ENCODE results near the gene RBP4.

RBP4 gene

DNA sequence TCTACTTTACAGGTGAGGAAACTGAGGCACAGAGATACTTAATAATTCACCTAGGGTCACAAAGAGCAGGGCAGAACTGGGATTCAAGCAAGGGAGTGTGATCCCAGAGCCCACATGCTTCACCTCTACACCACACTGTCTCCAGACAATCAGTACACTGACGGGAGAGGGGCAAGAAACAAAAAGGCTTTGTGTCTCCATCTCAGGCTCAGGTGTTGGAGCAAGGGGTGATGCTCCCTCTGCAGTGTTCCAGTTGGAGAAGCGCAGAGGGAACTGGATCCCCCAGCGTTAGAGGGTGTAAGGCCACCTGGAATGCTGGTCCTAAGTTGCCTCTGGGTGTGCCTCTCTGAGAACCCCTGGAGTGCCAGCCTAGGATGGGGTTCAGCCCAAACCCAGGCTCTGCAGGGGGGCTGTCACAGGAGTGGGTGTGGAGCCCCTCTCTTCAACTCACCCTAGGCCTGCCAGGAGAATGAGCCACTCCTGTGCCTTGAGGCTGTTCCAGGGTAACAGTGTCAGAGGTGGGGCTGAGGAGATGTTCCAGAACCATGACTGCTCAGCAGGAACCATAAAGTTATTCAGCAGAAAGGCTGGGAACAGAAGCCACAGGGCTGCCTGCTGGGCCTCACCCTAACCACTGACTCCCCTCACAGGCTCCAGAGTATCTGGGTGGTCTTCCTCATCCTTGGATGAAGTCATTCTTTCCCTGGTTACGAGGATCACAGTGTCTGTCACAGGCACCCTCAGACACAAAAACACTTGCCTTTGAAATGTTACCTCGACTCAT is 5.5 kb downstream of the RBP4 start:
- no peak for DNase-seq

DNA sequence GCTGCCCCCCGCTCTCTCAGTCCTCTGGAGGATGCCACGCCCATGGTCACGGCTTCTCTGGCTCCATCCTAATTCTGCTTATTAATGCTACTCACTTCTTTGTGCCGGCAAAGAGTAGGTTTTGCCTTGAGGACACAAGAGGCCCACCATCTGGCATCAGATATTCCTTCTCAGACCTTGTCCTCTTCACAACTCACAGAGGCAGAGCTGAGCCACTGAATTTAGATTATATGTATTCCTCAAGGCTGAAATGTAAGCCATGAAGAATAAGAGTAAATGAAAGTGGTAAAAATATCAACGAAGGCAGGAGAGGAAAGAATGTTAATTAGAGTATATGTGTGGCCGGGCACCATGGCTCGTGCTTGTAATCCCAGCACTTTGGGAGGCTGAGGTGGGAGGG is 6.5 kb downstream of the RBP4 start:
- DNase-seq: no peak

DNA sequence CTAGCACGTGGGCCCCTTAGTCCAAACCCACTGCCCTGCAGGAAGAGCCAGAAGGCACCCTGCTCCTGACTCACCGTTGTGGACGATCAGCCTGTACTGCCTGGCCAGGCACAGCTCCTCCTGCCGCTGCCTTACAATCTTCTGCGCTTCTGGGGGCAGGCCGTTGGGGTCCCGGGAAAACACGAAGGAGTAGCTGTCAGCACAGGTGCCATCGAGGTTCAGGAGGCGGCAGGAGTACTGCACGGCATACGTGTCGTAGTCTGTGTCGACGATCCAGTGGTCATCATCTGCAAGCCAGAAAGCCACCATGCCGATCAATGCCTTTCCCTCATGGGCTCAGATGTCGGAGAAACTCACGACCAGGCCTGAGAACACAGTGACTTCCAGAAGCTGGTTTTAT is 7.3 kb downstream of the RBP4 start:
- DNase-seq: no peak

DNA sequence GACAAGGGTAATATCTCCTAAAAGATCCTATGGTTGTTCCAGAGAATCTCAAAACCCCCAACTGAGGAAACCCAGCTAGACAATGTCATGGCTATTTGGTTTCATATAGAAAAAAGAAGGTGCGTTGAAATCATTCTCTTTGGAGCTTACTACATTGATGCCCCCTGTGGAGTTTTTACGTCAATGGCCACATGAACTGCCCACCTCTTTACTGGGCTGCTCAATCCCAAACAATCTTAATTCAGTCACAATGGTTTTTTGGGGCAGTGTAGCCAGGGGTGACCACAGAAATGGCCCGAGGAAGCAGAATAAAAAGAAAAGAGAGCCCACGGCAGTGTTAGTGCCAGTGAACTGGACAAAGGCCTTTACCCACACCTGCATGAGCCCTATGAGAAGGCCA is 7.8 kb downstream of the RBP4 start:
- no peak for DNase-seq

GRCh38 chr10:93591065-93591808 is 9.8 kb downstream of the RBP4 start:
- no peak for DNase-seq

- DNase-seq: no peak
These were observed 10.4 kb downstream of the RBP4 start for GRCh38 chr10:93590638-93591037.

- no peak for DNase-seq
These were observed 11.1 kb downstream of the RBP4 start for GRCh38 chr10:93589648-93590562.

DNA sequence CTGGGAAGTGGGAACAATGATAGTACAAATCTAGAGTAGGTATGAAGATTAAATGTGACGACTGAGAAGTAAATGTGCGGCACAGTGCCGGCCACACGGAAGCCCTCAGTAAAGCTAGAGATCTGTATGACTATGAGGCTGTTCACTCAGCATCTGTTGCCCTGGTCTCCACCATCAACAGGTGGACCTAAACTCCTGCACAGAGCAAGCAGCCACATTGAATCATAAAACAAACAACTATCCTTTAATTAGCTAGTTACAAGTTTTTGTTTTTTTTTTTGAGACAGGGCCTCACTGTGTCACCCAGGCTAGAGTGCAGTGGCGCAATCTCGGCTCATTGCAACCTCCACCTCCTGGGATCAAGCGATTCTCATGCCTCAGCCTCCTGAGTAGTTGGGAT is 16.6 kb downstream of the RBP4 start:
- no peak for DNase-seq

DNA sequence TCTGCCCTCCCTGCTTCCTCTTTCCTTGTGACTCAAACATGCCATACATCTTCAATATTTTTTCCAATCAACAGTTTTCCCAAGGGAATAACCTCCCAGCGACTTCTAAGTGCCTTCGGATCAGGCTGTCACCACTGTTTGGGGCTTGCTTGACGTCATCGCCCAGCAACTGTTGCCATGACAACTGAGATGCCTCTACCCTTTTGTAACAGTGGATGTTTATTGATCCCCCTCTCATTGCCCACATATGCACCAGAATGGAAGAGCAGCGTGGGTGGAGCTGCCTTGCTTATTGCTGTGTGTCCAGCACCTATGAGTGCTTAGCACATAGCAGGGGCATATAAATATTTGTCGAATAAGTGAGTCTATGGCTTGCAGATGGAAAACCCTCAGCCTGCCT is 20.2 kb downstream of the RBP4 start:
- no peak for DNase-seq

DNA sequence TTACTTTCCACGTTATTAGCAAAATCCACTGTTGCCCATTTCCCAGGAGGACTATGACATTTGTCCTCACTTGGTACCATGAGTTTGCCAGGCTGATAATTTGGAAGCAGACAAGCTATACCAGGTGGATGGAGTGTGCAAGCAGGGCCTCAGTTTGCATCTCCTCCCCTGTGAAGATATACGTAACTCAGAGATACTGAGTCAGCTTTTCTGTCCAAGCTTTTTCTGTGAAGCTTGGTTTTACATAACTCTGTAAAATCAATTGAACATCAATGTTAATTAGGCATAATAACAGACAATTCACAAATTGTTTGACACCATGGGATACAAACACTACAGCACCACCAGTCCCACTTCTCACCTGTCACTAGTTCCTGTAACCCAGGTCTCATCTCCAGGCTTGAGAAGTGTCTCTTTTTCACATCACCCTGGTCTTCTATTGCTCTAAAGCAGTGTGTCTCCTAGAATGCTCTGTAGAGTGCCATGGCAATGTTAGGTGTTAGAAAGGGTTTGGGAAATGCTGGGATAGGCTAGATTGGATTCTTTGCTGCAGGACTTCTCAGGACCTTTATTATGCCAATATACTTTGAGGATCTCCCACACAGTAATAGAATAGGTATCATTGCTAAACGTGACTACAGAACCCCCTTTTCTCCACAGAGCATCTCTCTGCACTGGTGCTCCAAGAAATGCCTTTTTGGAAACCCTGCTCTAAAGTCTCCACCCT is 20.9 kb downstream of the RBP4 start:
- DNase-seq: no peak

GRCh38 chr10:93579089-93579488 is 21.9 kb downstream of the RBP4 start:
- DNase-seq: no peak

- DNase-seq: no peak
These were observed 23.5 kb downstream of the RBP4 start for GRCh38 chr10:93577565-93577964.

DNA sequence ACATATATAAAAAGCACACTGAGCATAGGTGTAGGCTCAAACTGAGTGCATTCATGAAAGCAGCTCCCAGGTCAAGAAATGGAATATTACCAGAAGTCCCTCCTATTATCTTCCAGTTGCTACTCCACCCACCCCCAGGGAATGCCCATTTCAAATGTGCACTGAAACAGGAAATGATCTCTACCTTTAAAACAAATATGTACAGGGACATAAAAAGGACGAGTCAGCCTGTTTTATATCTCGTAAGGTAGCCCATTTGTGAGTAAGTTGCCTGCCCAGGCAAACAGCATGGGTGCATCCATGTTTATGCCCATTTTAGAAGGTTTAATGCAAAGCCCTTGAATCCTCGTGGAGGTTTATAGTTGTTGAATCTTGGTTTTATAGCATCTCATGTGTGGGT is 24.1 kb downstream of the RBP4 start:
- no peak for DNase-seq

GRCh38 chr10:93573924-93574323 is 27.1 kb downstream of the RBP4 start:
- DNase-seq: no peak

DNA sequence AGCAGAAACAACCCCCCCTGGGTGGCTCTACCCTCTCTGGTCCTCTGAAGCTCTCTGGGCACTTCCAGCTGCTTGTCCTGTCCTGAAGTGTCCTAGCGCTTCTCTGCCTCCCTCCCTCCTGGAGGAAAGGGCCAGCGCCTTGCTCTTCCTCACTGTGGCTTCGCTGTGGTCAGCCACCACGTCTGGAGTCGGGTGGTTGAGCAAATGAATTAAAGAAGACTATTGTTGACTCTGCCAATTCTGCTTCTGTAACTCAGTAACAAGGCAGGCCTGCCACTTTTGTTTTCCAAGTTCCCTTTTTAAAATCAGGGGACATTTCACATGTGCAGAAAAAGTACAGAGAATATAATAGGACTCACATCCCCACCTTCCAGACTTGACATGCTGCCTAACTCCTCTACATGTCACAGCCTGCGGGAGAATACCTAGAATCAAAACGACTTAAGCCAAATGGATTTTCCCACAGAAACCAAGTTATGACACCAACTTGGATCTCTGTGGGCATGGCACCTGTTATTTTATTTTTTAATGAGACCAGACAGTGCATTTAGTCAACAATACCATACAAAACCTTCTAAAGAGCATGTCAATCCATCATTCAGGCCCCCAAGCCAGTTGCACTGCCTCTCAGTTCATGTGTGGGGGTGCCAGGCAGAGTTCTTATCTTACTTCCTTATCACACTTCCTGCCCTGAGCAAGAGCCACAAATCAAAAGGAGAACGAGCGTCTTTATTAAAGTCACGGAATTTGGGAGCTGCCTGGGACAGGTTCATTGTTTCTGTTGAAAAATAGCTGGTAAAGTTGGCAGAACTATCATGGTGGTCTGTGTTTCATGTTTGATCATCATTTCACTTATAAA is 27.8 kb downstream of the RBP4 start:
- DNase-seq: no peak

DNA sequence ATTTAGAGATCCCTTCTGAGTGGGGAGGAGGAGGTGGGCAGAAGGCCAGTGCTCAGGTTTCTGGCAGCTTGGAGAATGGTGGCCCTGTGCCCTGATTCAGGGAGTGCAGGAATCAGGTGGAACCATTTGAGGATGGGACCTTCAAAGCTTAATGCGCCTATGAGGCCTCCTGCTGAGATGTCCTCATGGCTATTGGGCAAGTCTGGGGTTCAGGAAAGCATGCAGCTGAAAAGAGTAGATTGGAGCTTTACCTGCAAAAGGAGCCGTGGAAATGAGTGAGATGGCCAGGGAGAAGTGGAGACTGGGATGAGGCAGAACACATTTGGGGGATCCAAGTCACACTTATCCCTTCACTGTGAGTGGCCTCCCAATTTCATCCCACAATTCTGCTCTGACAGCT is 28.4 kb downstream of the RBP4 start:
- DNase-seq: no peak

- DNase-seq: no peak
These were observed 30.7 kb downstream of the RBP4 start for GRCh38 chr10:93570383-93570782.

GRCh38 chr10:93568105-93568390 is 33.0 kb downstream of the RBP4 start:
- DNase-seq: no peak

GRCh38 chr10:93567277-93568104 is 33.5 kb downstream of the RBP4 start:
- DNase-seq: no peak

DNA sequence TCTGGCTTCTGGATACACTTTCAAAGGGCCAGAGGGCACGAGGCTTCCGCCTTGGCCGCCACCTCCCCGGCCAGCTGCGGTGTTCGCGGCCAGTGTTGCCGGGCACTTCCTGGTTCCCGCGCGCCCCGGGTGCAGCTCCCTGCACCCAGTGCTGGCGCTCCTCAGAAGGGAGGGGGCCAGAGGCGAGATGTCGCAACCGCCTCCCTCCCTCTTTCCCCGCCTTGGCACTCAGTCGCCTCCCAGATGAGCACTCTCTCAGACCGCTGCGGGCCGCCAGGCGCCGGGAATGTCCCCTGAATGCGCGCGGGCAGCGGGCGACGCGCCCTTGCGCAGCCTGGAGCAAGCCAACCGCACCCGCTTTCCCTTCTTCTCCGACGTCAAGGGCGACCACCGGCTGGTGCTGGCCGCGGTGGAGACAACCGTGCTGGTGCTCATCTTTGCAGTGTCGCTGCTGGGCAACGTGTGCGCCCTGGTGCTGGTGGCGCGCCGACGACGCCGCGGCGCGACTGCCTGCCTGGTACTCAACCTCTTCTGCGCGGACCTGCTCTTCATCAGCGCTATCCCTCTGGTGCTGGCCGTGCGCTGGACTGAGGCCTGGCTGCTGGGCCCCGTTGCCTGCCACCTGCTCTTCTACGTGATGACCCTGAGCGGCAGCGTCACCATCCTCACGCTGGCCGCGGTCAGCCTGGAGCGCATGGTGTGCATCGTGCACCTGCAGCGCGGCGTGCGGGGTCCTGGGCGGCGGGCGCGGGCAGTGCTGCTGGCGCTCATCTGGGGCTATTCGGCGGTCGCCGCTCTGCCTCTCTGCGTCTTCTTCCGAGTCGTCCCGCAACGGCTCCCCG is 34.4 kb downstream of the RBP4 start, which contains the start of gene FFAR4:
FFAR4 (plus strand) TSS at position 231 of the 842 bp plus-strand sequence; CDS start at position 287, 56 bp downstream.
- no peak for DNase-seq
